Measurements from ENCODE around the gene MICU1. TPM values are rescaled to one million over a fixed set of nuclear protein-coding genes. Genes with fewer than 3 reads are reported as not detected.
A peak's percentile ranks its signal among the peaks of the same experiment; 100 is the strongest.

The MICU1 gene
- total RNA-seq, 1 experiment from 2014 or later: 46.9 TPM

- intact Hi-C loops (cut with micrococcal nuclease; ENCODE audit: unreplicated experiment): no loop called here
- H3K4me3 ChIP-seq (ENCODE audit: low read depth in 2 of 2, low read length in 2 of 2): no peak overlapping the region
- POLR2A ChIA-PET: no interaction called here
- ATAC-seq (no peak), DNase-seq (ENCODE audit: low read depth, low spot score) (no peak)
- CTCF ChIA-PET: no interaction called here
- H3K27me3 ChIP-seq (ENCODE audit: control insufficient read depth, insufficient read depth, low read length): no peaks in the 10 kb centered on the region
- no peak overlapping the region for H3K27ac ChIP-seq (ENCODE audit: low read length)
- H3K36me3 ChIP-seq (ENCODE audit: control insufficient read depth, insufficient read depth, low read length): no peaks in the 10 kb centered on the region
- no peak for TF ChIP-seq CTCF (IDR thresholded peaks at IDR 0.05)
- TF ChIP-seq SIN3A (IDR thresholded peaks at IDR 0.05; ENCODE audit: borderline replicate concordance, insufficient read depth, low read depth, low read length): no peak
- no peak for TF ChIP-seq REST (IDR thresholded peaks at IDR 0.05; ENCODE audit: insufficient read depth in 1 of 2, low read depth in 2 of 2, low read length in 1 of 2)
- no peak for TF ChIP-seq POLR2AphosphoS5 (IDR thresholded peaks at IDR 0.05; ENCODE audit: low read depth, low read length)
- in situ Hi-C loops (cut with HindIII; ENCODE audit: low pct_unique_long_range_greater_than_20kb, low sequenced_read_pairs): no loop called here
- no peaks in the 10 kb centered on the region for H3K9me3 ChIP-seq (ENCODE audit: control insufficient read depth, insufficient read depth, low read depth, low read length)
- no TSS peak for BruUV-seq (replicated peaks)
- H3K4me1 ChIP-seq (ENCODE audit: control insufficient read depth, insufficient read depth, low read length): no peaks in the 10 kb centered on the region
Measured at GRCh38 chr10:72379062-72379461, 246.8 kb downstream of the MICU1 start.

GRCh38 chr10:72375585-72375984 lies 250.3 kb downstream of the MICU1 start:
- BruUV-seq (replicated peaks): no TSS peak
- ChIA-PET POLR2A (no interaction called here), CTCF (interaction anchor here (0.6 kb wide), 1 partner anchor 75 kb away, joined by 4 read pairs; no protein-coding TSS in a partner anchor)
- in situ Hi-C loops (cut with HindIII; ENCODE audit: low pct_unique_long_range_greater_than_20kb, low sequenced_read_pairs) (no loop called here), intact Hi-C loops (cut with micrococcal nuclease; ENCODE audit: unreplicated experiment) (no loop called here)
- TF ChIP-seq POLR2AphosphoS5 (IDR thresholded peaks at IDR 0.05; ENCODE audit: low read depth, low read length) (no peak), CTCF (IDR thresholded peaks at IDR 0.05) (peak; percentile 64), REST (IDR thresholded peaks at IDR 0.05; ENCODE audit: insufficient read depth in 1 of 2, low read depth in 2 of 2, low read length in 1 of 2) (no peak)
- DNase-seq (ENCODE audit: low read depth, low spot score): no peak
- peak; percentile 92 for ATAC-seq
- H3K27me3 ChIP-seq (ENCODE audit: control insufficient read depth, insufficient read depth, low read length): no peaks in the 10 kb centered on the region
- no peaks in the 10 kb centered on the region for H3K4me1 ChIP-seq (ENCODE audit: control insufficient read depth, insufficient read depth, low read length)
- no peaks in the 10 kb centered on the region for H3K9me3 ChIP-seq (ENCODE audit: control insufficient read depth, insufficient read depth, low read depth, low read length)
- no peaks in the 10 kb centered on the region for H3K36me3 ChIP-seq (ENCODE audit: control insufficient read depth, insufficient read depth, low read length)
- no peak overlapping the region for H3K4me3 ChIP-seq (ENCODE audit: low read depth in 2 of 2, low read length in 2 of 2)
- no peak overlapping the region for H3K27ac ChIP-seq (ENCODE audit: low read length)
